ENCODE data around the gene UBE2H.

Gene UBE2H

GRCh38 chr7:129909669-129910068, 43.1 kb downstream of the UBE2H start:
- Histone ChIP-seq H3K9me3 (ENCODE audit: insufficient read depth, low read length) (no peaks in the 10 kb centered on the region), H2AFZ (ENCODE audit: low read depth, low read length) (no peak overlapping the region), H3K27ac (ENCODE audit: low read length) (no peak overlapping the region), H3K4me1 (ENCODE audit: low read length) (no peaks in the 10 kb centered on the region), H3K4me2 (ENCODE audit: low read length) (no peak overlapping the region), H3K9ac (ENCODE audit: low read length) (no peak overlapping the region), H3K36me3 (replicated peaks; ENCODE audit: low read depth, low read length) (peaks cover 7% of the 10 kb centered on the region), H3K79me2 (ENCODE audit: low read length) (peaks cover under 1% of the 10 kb centered on the region; the same call in 1 of the 2 replicates), H3K27me3 (ENCODE audit: low read depth, low read length) (no peaks in the 10 kb centered on the region), H3K4me3 (ENCODE audit: low read length) (no peak overlapping the region), H4K20me1 (ENCODE audit: insufficient read depth, low read length) (peaks cover 59% of the 10 kb centered on the region)
- no peak for TF ChIP-seq EZH2phosphoT487 (IDR thresholded peaks at IDR 0.05; ENCODE audit: low read depth)
- TF ChIP-seq CTCF (IDR thresholded peaks at IDR 0.05; ENCODE audit: low read depth, low read length): no peak

- Histone ChIP-seq H3K4me1 (ENCODE audit: low read length) (peaks cover 14% of the 10 kb centered on the region), H3K36me3 (replicated peaks; ENCODE audit: low read depth, low read length) (peaks cover 7% of the 10 kb centered on the region), H3K4me3 (ENCODE audit: low read length) (no peak overlapping the region), H3K9me3 (ENCODE audit: insufficient read depth, low read length) (no peaks in the 10 kb centered on the region), H3K27ac (ENCODE audit: low read length) (no peak overlapping the region), H3K27me3 (ENCODE audit: low read depth, low read length) (no peaks in the 10 kb centered on the region), H3K4me2 (ENCODE audit: low read length) (no peak overlapping the region), H3K79me2 (ENCODE audit: low read length) (0 out of 2 replicates have a peak, but pooled peaks cover 3% of the 10 kb centered on the region), H2AFZ (ENCODE audit: low read depth, low read length) (no peak overlapping the region), H4K20me1 (ENCODE audit: insufficient read depth, low read length) (peaks cover 65% of the 10 kb centered on the region), H3K9ac (ENCODE audit: low read length) (no peak overlapping the region)
- TF ChIP-seq CTCF (IDR thresholded peaks at IDR 0.05; ENCODE audit: low read depth, low read length) (no peak), EZH2phosphoT487 (IDR thresholded peaks at IDR 0.05; ENCODE audit: low read depth) (no peak)
Measured at GRCh38 chr7:129908181-129908580, 44.6 kb downstream of the UBE2H start.

GRCh38 chr7:129907122-129907736, 45.5 kb downstream of the UBE2H start:
- 0 out of 2 replicates have a peak, but pooled peaks cover 4% of the 10 kb centered on the region for H3K79me2 ChIP-seq (ENCODE audit: low read length)
- H3K9ac ChIP-seq (ENCODE audit: low read length): no peak overlapping the region
- no peak overlapping the region for H3K4me3 ChIP-seq (ENCODE audit: low read length)
- no peak overlapping the region for H3K4me2 ChIP-seq (ENCODE audit: low read length)
- no peak overlapping the region for H2AFZ ChIP-seq (ENCODE audit: low read depth, low read length)
- H3K27me3 ChIP-seq (ENCODE audit: low read depth, low read length): no peaks in the 10 kb centered on the region
- peaks cover 12% of the 10 kb centered on the region for H3K36me3 ChIP-seq (replicated peaks; ENCODE audit: low read depth, low read length)
- H3K27ac ChIP-seq (ENCODE audit: low read length): no peak overlapping the region
- TF ChIP-seq CTCF (IDR thresholded peaks at IDR 0.05; ENCODE audit: low read depth, low read length): no peak
- no peak for TF ChIP-seq EZH2phosphoT487 (IDR thresholded peaks at IDR 0.05; ENCODE audit: low read depth)
- peaks cover 15% of the 10 kb centered on the region for H3K4me1 ChIP-seq (ENCODE audit: low read length)
- peaks cover 70% of the 10 kb centered on the region for H4K20me1 ChIP-seq (ENCODE audit: insufficient read depth, low read length)
- H3K9me3 ChIP-seq (ENCODE audit: insufficient read depth, low read length): no peaks in the 10 kb centered on the region

- Histone ChIP-seq H3K9me3 (ENCODE audit: insufficient read depth, low read length) (no peaks in the 10 kb centered on the region), H3K27ac (ENCODE audit: low read length) (no peak overlapping the region), H3K9ac (ENCODE audit: low read length) (no peak overlapping the region), H2AFZ (ENCODE audit: low read depth, low read length) (no peak overlapping the region), H3K36me3 (replicated peaks; ENCODE audit: low read depth, low read length) (peaks cover 12% of the 10 kb centered on the region), H3K79me2 (ENCODE audit: low read length) (0 out of 2 replicates have a peak, but pooled peaks cover 4% of the 10 kb centered on the region), H3K27me3 (ENCODE audit: low read depth, low read length) (no peaks in the 10 kb centered on the region), H4K20me1 (ENCODE audit: insufficient read depth, low read length) (peaks cover 66% of the 10 kb centered on the region), H3K4me2 (ENCODE audit: low read length) (no peak overlapping the region), H3K4me1 (ENCODE audit: low read length) (peaks cover 15% of the 10 kb centered on the region), H3K4me3 (ENCODE audit: low read length) (no peak overlapping the region)
- TF ChIP-seq EZH2phosphoT487 (IDR thresholded peaks at IDR 0.05; ENCODE audit: low read depth) (no peak), CTCF (IDR thresholded peaks at IDR 0.05; ENCODE audit: low read depth, low read length) (no peak)
Measured at GRCh38 chr7:129906700-129907099, 46.1 kb downstream of the UBE2H start.
